GM18907 (cell line): Measurements from ENCODE around the gene TGIF1.
"Not testable (repeated sequence)": the region's sequence is repeated elsewhere in the genome, so short reads cannot be mapped to it uniquely, and the experiment has no call there.

Experiments
- ATAC-seq: cut with Tn5 transposase; IDR thresholded peaks from one replicate; pipeline ENCODE4 v1.9.1; 2021; ENCODE audit warnings: mild to moderate bottlenecking, moderate library complexity; ENCODE audit not compliant: unreplicated experiment

TGIF1 gene

DNA sequence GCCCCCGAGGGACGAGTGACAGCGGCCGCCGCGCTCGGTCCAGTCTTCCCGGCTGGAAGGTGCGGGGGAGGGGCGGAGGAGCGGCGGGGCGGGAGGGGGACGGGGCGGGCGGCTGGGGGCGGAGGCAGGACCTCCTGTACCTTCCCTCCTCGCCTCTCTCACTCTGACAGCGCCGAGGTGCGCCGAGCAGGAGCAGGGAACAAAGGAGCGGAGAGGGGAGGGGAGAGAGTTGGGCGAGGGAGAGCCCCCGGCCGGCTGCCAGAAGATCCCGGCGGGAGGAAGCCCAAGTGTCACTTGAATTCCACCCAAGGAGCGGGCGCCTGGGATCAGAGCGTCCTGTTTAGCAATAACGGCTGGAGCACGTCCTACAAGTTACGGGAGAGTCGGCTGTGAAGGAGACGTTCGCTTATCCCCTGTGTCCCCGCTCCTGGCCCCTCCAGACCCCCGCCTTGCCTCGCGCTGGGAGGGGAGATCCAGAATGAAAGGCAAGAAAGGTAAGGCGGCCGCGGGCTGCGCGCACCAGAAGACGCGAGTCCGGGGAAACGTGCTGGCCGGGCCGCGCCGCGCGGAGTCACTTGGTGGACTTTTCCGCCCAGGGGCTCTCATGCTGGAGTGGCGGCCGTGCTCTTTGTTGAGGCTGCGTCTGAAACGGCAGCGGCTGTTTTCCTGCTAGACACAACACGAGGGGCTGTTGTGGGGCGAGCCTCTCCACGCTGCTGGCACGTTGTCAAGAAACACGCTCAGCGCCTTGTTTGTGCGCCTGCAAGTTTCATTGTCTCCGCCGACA is at the start of gene TGIF1:
TSS of gene TGIF1 (plus strand) at position 161 of the 787 bp plus-strand sequence. CDS start at position 479, 318 bp downstream.
- peak; percentile 1 for ATAC-seq

DNA sequence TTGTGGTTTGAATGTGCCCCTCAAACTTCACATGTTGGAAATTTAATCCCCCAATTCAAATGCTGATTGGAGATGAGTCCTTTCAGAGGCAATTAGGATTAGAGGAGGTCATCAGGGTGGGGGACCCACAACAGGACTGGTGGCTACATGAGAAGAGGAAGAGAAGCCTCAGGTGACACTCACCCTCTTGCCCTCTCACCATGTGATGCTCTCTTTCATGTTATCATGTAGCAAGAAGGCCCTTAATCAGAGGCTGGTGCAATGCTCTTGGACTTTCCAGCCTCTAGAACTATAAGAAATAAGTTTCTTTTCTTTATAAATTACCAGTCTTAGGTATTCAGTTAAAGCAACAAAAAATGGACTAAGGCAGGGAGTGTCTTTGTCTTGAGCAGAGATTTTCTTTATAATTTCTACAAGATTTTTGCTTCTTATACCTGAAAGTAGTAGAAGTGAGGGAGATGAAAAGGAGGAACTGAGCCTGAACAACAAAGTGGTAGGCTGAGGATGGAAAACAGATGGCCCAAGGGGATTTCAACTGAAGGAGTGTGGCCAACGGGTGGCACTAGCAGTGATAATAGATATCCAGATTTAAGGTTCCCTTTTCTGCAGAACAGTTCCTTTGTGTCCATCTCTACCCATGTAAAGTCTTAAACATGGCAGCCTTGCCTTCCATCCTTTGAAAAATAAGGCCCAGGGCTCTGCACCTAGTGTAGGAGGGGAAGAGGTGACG is 49.2 kb upstream of the TGIF1 start:
- ATAC-seq = no peak

GRCh38 chr18:3401669-3402620 is 48.0 kb upstream of the TGIF1 start:
- peak; percentile 89 for ATAC-seq

GRCh38 chr18:3402982-3403451 is 47.0 kb upstream of the TGIF1 start:
- no peak for ATAC-seq

DNA sequence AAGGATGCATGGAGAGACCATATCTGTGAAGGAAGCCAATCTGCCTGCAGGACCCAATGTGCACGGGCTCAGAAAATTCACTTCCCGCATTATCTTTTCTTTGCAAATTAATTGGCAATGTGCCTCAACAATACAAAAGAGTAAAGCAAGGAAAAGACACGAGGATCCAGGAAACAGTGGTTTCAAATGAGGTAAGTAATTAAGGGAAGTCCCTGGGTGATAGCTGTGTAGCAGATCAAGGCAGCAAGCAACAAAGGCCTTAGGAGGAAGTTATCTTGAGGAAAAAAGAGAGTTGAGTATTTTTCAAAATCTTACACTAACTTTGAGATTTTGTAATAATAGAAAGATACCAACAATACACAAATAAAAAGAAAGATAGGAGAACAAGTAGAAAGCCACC is 44.3 kb upstream of the TGIF1 start:
- ATAC-seq = no peak

DNA sequence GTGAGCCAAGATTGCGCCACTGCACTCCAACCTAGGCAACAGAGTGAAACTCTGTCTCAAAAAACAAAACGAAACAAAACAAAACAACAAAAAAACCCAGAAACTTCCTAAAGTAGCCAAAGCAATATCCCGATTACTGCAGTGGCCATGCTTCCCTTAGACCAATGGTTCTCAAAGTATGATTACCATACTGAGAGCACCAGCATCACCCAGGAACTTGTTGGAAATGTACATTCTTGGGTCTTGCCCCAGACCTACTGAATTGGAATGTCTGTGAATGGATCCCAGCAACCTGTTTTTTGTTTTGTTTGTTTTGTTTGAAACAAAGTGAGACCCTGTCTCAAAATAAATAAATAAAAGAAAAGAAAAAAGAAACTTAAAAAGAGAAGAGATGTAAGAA is 41.9 kb upstream of the TGIF1 start:
- no peak for ATAC-seq

- ATAC-seq = no peak
Observed at GRCh38 chr18:3409811-3410210, 40.2 kb upstream of the TGIF1 start.

GRCh38 chr18:3410273-3410672 is 39.7 kb upstream of the TGIF1 start:
- no peak for ATAC-seq

GRCh38 chr18:3410876-3411275 is 39.1 kb upstream of the TGIF1 start:
- not testable (repeated sequence) for ATAC-seq

DNA sequence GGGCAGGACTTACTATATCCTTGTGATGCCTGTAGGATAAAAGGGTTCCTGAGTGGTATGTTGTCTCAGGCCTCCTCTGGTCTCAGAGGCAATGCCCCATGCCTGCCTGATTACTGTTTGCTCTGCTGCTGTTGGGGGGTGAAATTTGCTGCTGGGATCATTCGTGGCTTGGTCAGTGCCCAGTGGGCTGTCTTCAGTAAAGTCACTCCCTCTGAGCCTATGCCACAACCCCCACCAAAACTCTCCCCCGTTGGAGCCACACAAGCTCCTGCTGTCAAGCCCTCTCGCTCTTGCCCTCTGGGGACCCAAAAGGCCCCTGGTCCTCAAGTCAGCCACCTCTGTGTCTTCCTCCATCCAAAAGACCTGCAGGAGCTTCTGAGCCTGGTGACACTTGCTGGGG is 38.6 kb upstream of the TGIF1 start:
- ATAC-seq = no peak

GRCh38 chr18:3411854-3412268 is 38.1 kb upstream of the TGIF1 start:
- ATAC-seq = no peak

DNA sequence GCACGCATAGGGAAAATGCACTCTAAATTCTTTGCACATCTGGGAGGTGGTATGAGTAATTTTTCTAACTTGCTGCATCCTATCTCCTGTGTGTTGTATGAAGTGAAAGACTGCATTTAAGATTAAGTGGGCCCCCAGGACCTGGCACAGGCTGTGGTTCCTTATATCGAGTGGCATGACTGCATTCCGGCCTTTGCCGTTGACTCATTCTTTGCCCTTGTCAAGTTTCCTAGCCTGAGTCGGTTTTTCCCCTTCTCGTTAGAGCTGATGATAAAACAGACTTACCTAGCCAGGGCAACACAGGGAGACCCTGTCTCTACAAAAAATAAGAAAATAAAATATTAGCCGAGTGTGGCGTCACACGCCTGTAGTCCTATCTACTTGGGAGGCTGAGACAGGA is 37.4 kb upstream of the TGIF1 start:
- ATAC-seq = not testable (repeated sequence)

DNA sequence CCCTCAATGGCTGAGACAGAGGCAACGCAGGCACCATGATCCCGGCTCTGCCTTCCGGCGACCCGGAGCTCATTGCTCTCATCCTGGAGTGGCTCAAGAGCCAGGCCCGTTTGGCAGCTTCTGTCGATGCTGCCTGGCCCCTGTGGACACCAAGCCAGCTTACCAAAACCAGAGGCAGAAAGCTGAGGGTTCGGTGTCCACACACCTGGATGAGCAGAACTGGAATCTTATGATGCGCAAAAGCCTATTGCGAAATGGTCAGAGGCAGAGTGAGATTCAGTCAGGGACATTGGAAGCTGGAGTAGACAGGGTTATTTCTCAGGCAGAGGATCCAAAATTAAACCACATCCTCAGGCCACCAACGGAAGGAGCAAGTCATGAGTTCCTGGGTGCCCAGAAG is 34.9 kb upstream of the TGIF1 start:
- ATAC-seq = no peak

- ATAC-seq = no peak
Observed at GRCh38 chr18:3418083-3418482, 31.9 kb upstream of the TGIF1 start.

DNA sequence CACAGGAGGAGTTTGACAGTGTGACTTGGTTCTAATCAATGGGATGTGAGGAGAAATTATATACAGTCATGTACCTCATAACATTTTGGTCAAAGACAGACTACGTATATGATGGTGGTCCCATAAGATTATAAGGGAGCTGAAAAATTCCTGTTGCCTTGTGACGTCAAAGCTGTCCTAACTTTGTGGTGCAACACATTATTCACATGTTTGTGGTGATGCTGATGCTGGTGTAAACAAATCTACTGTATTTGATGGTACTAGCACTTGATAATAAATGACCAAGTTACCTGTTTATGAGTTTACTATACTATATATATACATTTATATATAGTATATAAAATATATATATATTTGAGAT is 29.1 kb upstream of the TGIF1 start:
- no peak for ATAC-seq

DNA sequence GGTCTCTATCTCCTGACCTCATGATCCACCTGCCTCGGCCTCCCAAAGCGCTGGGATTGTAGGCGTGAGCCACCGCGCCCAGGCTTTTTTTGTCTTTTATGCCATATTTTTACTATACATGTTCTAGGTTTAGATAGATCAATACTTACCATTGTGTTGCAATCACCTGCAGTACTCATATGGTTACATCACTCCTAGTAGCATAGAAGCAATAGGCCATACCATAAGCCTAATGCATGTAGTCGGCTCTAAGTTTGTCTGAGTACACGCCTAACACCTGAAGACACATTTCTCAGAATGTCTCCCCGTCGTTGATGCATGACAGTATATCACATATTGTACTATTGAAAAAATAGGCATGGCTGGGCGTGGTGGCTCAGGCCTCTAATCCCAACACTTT is 27.1 kb upstream of the TGIF1 start:
- ATAC-seq = no peak

DNA sequence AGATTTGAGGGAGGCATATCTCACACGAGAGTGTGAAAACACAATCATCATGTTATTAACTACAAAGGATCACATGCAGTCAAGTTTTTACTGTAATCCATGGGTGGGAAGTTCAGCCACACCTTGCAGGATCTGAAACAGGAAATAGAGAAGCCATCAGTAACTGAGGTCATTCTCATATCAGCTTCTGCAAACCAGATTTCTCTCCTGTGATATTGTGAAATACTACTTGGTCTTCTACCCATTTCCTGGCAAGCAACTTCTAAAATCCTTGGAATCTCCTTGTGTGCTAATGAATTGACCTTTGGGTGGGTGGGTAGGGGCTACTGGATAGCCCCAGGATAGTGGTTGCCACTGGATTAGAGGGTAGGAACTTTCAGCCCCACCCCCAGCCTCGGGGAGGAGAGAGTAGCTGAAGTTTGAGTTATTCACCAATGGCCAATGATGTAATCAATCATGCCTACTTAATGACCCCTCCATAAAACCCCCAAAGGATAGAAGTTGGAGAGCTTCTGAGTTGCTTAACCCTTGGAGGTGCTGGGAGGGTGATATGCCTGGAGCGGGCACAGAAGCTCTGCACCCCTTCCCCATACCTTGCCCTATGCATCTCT is 25.6 kb upstream of the TGIF1 start:
- no peak for ATAC-seq

GRCh38 chr18:3425030-3425429 is 24.9 kb upstream of the TGIF1 start:
- ATAC-seq = no peak

DNA sequence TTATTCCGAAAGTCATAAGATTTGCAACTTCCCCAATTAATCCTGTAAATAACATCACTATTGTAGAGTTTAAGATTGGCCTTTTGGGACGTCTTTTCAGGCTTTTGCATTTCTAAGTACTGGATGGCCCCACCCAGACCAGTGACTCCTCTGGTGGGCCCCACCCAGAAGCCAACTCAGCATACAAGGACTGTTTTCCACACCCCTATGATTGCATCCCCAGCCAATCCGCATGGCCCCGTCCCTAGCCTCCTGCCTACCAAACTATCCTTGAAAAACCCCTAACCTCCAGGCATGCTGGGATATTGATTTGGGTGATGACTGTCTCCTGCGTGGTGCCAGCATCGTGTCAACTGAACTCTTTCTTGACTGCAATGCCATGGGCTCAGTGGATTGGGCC is 24.5 kb upstream of the TGIF1 start:
- no peak for ATAC-seq

DNA sequence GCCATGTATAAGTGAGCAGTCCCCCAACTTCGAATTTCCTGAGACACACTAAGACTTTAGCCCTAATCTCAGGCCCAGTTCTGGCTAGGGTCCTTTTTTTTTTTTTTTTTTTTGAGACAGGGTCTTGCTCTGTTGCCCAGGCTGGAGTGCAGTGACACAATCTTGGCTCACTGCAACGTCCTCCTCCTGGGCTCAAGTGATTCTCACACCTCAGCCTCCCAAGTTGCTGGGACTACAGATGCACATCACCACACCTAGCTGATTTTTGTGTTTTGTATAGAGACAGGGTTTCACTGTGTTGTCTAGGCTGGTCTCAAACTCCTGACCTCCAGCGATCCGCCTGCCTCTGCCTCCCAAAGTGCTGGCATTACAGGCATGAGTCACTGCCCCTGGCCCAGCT is 23.9 kb upstream of the TGIF1 start:
- no peak for ATAC-seq

- no peak for ATAC-seq
Observed at GRCh38 chr18:3427944-3428343, 22.0 kb upstream of the TGIF1 start.
